Measurements from ENCODE around the gene OPN1MW3.
"Not testable (repeated sequence)": the region's sequence is repeated elsewhere in the genome, so short reads cannot be mapped to it uniquely, and the experiment has no call there.

The OPN1MW3 gene

DNA sequence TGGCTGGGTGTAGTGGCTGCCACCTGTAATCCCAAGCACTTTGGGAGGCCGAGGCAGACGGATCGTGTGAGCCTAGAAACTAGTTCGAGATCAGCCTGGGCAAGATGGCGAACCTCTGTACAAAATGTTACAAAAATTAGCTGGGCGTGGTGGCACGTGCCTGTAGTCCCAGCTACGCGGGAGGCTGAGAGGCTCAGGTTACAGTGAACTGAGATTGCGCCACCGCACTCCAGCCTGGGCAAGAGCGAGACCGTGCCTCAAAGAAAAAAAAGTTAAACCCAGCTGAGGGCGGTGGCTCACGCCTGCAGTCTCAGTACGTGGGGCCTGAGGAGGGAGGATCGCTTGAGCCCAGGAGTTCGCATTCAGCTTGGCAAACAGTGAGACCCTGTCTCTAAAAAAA lies 39.3 kb downstream of the OPN1MW3 start:
- DNase-seq (ENCODE audit: low spot score), result no peak

DNA sequence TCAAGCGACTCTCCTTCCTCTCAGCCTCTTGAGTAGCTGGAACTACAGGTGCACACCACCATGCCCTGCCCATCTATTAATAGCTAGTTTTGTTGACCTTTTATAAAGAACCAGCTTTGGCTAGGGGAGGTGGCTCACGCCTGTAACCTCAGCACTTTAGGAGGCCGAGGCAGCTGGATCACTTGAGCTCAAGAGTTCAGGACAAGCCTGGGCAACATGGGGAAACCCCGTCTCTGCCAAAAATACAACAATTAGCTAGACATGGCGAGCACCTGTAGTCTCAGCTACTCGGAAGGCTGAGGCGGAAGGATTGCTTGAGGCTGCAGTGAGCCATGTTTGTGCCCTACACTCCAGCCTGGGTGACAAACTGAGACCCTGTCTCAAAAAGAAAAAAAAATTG lies 40.9 kb downstream of the OPN1MW3 start:
- no peak for DNase-seq (ENCODE audit: low spot score)

DNA sequence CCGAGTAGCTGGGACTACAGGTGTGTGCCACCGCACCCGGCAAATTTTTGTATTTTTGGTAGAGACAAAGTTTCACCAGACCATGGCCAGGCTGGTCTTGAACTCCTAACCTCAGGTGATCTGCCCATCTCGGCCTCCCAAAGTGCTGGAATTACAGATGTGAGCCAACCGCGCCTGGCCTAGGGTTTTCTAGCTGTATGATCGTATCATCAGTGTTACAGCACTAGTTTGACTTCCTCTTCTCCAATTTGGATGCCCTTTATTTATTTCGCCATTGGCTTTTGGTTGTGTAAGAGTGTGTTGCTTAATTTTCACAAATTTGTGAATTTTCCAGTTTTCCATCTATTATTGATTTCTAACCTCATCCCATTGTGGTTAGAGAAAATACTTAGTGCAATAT lies 43.4 kb downstream of the OPN1MW3 start:
- DNase-seq (ENCODE audit: low spot score), result no peak

DNA sequence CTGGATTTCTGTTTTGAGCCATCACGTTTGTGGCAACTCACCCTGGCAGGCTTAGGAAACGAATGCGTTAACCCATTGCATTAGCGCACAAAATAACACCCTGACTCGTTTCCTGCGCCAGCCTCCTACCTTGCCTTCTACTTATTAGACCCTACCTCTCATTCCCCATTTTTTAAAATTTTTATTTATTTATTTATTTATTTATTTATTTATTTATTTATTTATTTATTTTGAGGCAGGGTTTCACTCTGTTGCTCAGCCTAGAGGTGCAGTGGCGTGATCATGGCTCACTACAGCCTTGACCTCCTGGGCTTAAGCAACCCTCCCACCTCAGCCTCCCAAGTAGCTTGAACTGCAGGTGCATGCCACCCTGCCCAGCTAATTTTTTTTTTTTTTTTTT lies 45.6 kb downstream of the OPN1MW3 start:
- DNase-seq (ENCODE audit: low spot score), result not testable (repeated sequence)

DNA sequence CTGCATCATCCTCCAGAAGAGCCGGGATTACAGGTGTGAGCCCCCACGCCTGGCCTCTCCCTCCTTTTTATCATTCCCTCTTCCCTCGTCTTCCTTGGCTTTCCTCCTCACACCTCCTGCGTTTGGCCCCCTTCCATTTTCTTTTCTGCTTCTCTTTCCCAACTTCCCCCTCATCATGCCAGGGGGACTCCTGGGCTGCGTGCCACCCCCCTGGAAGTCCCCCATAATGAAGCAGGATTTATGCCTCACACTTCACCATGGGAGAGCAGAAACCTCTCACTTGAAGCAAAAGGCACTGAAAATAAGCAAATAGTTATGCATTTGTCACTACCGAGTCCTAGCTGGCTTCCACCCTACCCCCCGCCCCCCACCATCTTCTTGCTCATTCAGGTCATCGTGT lies 46.1 kb downstream of the OPN1MW3 start:
- no peak for DNase-seq (ENCODE audit: low spot score)

DNA sequence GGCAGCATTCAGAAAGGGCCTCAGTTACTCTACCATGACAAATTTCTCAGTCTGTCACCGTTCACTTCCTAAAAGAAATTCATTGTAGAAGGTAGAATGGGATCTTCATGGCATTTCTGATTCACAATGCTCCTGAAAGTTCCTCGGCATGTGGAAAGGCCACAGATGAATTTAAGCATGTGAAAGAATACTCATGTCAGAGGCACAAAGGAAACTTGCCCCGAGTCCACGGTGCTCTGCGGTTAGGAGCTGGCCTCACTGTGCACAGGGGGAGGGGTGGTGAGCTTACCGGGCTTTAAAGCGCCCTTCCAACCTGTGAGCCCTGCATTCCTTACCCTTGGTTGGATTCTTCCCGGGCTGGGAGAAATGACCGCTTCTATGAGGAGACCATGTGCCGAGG lies 47.5 kb downstream of the OPN1MW3 start:
- DNase-seq (ENCODE audit: low spot score), result no peak

DNA sequence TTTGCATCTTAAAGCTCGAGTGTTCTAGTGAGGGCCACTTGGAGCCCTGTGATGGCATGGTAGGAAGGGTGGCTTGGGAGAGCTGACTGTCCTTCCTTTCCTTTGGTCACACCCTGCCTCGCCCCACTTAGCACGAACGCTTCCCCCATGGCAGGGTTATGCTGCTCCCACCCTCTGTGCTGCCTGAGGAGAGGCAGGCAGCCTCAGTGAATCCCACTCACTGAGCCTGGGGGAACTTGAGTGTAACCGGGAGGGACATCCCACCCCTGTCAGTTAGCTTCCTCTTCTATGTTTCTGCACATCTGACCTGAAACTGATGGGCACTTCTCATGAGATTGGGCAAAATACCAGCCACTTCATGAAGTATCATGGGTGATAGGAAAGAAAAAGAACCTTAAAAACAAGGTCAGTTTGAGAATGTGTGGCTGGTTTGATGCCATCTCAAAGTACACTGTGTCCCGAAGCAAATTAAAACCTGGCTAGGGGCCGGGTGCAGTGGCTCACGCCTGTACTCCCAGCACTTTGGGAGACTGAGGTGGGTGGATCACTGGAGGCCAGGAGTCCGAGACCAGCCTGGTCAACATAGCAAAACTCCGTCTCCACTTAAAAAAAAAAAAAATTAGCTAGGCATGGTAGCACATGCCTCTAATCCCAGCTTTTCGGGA lies 48.3 kb downstream of the OPN1MW3 start:
- no peak for DNase-seq (ENCODE audit: low spot score)

DNA sequence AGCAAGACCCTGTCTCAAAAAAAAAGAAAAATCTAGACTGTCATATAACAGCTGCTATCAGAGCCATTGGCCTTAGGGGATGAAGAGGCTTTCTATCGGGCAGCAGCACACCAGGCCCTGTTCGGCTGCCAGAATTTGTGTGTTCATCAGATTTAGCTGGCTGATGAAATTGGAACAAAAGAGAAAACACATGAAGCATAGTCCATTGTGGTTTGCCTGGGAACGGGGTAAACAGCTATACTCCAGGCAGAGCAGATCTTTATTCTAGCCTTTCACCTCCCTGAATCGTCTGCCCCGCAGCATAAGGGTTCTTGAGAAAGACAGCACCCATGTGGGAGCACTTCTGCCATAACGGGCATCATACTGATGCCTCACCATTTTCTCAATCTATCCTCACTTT lies 49.8 kb downstream of the OPN1MW3 start:
- DNase-seq (ENCODE audit: low spot score), result no peak

DNA sequence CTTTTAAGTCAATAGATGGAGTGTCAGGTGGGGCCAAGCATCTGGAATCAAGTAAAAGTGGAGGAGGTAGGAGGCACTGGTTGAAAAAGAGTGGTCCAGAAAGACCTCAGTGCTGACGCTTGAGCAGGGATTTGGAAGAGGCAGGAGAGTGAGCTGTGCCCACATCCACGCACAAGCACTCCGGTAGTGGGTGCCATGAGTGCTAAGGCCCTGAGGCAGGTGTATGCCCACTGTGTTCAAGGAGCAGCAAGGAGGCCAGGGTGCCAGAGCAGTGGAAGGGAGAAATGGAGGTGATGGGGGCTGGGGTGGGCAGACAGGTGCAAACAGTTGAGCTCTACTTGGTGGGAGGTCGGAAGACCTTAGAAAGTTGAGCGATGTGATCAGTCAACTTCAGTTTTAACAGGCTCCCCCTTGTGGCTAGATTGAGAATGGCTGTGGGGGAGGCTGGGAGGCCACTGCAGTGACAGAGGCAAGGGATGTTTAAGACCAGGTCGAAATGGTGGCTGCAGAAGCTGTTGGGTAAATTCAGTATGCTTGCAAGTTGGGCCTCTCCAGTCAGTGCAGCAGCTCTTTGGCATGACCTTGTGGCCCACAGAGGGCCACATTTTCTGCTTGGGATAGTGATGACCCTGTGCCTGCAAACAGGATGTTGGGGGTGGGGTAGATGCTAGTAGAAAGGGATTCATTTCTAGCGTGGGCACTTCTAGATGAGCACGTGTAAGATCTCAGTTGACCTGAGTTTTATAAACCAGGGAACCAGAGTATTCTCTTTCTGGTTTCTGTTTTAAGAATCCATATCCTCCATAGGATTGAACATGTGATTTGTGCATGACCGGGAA lies 50.9 kb downstream of the OPN1MW3 start:
- no peak for DNase-seq (ENCODE audit: low spot score)

DNA sequence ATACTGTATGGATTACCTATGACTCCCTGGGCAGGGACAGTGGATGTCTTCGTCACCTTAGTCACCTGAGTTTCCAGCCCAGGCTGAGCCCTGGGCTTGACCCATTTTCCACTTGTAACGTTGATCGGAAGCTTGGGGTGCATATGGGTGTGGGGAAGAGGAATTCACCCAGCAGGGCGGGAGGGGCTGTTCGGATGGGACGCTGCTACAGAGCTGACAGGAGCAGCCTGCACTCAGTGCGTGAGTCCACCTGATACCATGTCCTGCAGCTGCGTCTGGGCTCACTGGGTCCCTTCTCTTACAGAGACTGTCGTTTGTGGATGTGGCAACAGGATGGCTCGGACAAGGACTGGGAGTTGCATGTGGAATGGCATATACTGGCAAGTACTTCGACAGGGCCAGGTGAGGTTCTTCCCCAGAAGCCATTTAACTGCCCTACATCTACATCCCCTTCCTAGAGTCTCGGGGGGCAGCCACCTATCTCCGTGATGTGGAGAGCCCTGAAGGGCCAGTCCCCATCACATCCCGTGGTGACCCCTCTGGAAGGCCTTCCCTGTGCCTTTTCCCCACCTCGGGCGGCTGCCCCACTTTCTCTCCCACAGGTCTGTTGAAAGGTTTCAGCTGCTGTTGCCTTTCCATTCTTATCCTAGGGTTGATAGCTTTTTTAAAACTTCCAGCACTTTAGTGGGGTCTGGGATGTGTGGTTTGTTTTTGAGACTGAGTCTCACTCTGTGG lies 51.8 kb downstream of the OPN1MW3 start:
- DNase-seq (ENCODE audit: low spot score), result no peak

DNA sequence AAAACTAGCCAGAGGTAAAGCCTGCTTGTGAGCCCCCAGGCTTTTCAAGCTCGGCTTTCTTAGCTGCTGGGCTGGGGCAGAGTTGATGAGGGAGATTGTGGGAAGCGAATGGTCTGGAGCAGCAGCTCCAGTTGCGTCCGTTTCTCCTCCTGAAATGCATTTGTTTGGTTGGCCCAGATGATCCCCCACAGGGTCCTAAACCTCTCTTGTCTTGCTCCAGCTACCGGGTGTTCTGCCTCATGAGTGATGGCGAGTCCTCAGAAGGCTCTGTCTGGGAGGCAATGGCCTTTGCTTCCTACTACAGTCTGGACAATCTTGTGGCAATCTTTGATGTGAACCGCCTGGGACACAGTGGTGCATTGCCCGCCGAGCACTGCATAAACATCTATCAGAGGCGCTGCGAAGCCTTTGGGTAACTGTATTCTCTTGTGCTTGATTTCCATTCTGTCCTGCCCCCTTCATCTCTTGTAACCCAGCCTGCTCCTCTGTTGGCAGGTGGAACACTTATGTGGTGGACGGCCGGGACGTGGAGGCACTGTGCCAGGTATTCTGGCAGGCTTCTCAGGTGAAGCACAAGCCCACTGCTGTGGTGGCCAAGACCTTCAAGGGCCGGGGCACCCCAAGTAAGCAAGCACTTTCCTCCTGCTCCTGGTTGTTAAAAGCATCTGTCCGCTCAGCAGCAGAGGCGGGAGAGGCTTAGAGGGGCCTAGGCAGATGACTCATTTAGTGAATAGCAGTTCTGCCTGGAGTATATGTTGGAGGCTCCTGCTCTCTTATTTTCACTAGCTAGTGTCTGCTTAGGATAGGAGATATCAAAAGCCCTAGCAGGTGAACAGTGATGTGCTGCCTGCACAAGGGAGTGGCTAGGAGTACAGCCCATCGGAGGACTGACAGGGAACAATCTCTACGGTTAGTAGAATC lies 53.5 kb downstream of the OPN1MW3 start:
- DNase-seq (ENCODE audit: low spot score), result no peak

DNA sequence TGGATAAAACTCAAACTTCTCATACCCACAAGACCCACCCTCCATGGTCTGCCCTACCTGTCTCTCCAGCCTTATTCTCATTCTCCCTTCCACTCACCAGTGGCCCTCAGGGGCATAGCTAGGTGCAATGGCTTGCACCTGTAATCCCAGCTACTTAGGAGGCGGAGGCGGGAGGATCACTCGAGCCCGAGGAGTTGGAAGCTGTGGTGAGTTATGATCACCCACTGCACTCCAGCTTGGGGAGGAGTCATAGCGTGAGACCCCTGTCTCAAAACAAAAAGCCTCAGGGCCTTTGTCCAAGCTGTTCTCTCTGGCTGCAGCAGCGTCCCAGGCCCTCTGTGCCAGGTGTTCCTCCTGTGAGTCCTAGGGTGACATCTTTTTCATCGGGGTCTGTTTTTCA lies 54.7 kb downstream of the OPN1MW3 start:
- no peak for DNase-seq (ENCODE audit: low spot score)

DNA sequence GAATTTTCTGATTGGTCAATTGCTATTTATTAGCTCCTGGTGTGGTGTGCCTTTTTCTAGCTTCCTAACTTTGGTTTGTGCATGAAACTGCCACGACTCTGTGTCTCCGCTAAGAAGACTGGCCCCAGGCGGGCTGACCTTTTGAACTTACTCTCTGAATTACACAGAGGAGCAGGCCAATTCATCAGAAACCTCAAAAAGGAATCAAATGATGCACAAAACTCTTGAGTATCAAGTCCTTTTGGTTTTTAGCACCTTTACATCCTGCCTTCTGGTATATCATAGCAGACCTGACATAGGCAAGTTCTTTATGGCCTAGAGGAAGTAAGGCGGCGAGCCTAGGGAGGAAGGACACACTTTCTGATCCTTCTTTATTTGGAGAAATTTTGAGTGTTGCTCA lies 55.8 kb downstream of the OPN1MW3 start:
- DNase-seq (ENCODE audit: low spot score), result no peak

DNA sequence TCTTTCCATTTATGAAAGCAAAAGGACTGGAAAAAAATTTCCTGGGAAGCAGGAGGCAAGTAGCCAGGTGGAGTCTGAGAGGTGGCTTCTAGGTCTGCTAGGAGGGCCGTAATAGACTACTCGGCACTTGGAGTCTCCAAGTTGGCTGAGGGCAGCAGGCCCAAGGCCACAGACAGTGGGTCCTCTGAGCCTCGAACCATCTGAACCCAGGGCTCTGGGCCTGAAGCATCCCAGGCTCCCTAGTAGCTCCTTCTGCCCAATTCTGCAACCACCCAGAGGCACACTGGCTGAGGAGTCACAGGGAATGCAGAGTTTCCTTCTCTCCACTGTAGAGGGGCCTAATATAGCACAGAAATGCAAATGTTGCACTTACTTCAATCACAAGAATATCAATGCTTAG lies 58.0 kb downstream of the OPN1MW3 start:
- DNase-seq (ENCODE audit: low spot score), result no peak

DNA sequence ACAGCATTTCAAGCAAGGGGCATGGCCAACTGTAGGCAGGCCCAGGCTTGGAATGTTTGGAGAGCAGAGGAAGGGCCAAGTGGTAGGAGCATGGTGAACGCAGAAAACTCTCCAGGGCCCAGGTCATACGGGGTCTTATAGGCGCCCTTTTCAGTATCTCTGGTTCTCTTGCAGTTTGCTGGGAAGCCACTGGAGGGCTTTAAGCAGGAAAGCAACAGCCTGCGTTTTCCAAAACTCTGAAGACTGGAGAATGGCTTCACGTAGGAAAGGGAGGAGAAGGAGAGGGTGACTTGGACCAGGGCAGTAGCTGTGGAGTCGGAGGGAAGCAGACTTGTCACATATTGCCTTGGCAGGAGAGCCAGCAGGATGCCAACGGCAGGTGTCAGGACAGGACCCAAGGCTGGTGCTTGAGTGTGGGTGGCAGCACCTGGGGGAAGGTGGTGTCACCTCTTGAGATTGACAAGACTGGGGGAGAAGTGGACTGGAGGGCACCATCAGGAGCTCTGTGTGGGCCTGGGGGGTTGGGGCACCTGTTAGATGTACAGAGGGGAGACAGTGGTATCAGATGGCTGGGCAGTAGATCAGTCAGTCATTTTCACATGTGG lies 60.1 kb downstream of the OPN1MW3 start:
- no peak for DNase-seq (ENCODE audit: low spot score)

DNA sequence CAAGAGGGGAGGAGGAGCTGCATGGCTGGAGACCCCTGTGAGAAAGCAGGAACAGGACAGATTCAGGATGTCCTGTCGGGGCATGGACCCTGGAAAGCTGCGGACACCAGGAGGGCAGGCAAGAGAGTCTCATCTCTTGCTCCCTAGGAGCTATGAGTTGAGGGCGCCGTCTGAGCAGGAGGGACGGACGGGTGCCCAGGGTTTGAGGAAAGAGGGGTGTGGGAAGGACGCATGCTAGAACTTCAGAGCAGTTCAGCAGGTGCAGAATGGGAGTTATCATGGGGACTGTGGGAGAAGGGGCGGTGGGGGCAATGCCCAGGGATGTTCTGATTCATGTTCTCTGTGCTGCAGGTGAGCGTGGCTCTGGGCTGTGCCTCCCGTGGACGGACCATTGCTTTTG lies 63.0 kb downstream of the OPN1MW3 start:
- DNase-seq (ENCODE audit: low spot score), result no peak
